Suprapubic skin (tissue), 3 donors: ENCODE data around the gene IL19.

ENCODE experiments used
- CTCF ChIP-seq, 2 donors: fragments of 200-600 bp in 1 of 2; fragments of 450-650 bp in 1 of 2; sonication (generic) in 1 of 2; IDR thresholded peaks; one replicate each; pipeline ENCODE4 v1.5.1; 2016 to 2019; ENCODE audit warnings: antibody characterized with exemption in 2 of 2, mild to moderate bottlenecking in 1 of 2, moderate library complexity in 1 of 2
- POLR2AphosphoS5 ChIP-seq, 3 donors: sonication (generic); formaldehyde crosslinking; IDR thresholded peaks; one replicate each; pipeline ENCODE4 v1.6.1; 2017; ENCODE audit warnings: antibody characterized with exemption in 3 of 3

- TF ChIP-seq CTCF (IDR thresholded peaks at IDR 0.05) (no peak), POLR2AphosphoS5 (IDR thresholded peaks at IDR 0.05) (no peak)
Observed at GRCh38 chr1:206779638-206780037, 9.1 kb downstream of the IL19 start.
